B cell (primary cell): Measurements from ENCODE around the gene NAA80. TPM values are rescaled to one million over a fixed set of nuclear protein-coding genes. Genes with fewer than 3 reads are reported as not detected.

Experiments
- ATAC-seq: fragments of 200-7000 bp; cut with Tn5 transposase; one replicate; pipeline ENCODE4 v1.10.0; 2021; ENCODE audit warnings: low read depth, mild to moderate bottlenecking, moderate number of reproducible peaks, moderate library complexity
- CTCF ChIA-PET: fragments of 350-600 bp; sonication (Branson Sonifier 250); formaldehyde crosslinking; loops from one replicate; lab custom pipeline; 2021; ENCODE audit warnings: antibody characterized with exemption, inconsistent platforms; lab: Charles Lee
- POLR2A ChIA-PET: fragments of 350-600 bp; sonication (Branson Sonifier 250); formaldehyde crosslinking; loops from one replicate; lab custom pipeline; 2021; ENCODE audit warnings: antibody characterized with exemption; lab: Charles Lee
- DNase-seq: peaks from one replicate; pipeline ENCODE4 v3.0.0; 2013
- H2AFZ ChIP-seq: 2 replicates; pipeline ENCODE4 v1.6.1; 2012; ENCODE audit warnings: mild to moderate bottlenecking, low read depth, low read length; ENCODE audit not compliant: insufficient read depth, poor library complexity, severe bottlenecking
- H3K27ac ChIP-seq, 2 donors: 1 replicate in 1 of 2; 2 replicates in 1 of 2; pipeline ENCODE4 v1.5.1; 2012 to 2013; ENCODE audit warnings: low read length in 2 of 2, mild to moderate bottlenecking in 2 of 2, moderate library complexity in 1 of 2
- H3K27me3 ChIP-seq, 4 experiments: fragments of 200-600 bp in 1 of 4; sonication (generic) in 1 of 4; replicated peaks in 1 of 4; 1 replicate in 2 of 4; 2 replicates in 2 of 4; pipeline versions ENCODE4 v1.6.1 to v1.7.0; 2013 to 2016; ENCODE audit warnings: low read length in 3 of 4, mild to moderate bottlenecking in 2 of 4, mixed read lengths in 1 of 4, moderate library complexity in 1 of 4; ENCODE audit not compliant: insufficient read depth in 4 of 4, control insufficient read depth in 3 of 4; ENCODE audit errors: control extremely low read depth in 1 of 4
- H3K36me3 ChIP-seq, 2 experiments: replicated peaks in 1 of 2; 1 replicate in 1 of 2; 2 replicates in 1 of 2; pipeline versions ENCODE4 v1.6.1 to v1.7.1; 2013; ENCODE audit warnings: low read length in 1 of 2; ENCODE audit not compliant: insufficient read depth in 2 of 2, control insufficient read depth in 1 of 2; ENCODE audit errors: control extremely low read depth in 1 of 2, extremely low read depth in 1 of 2
- H3K4me1 ChIP-seq, 2 donors: fragments of 200-600 bp in 1 of 2; sonication (generic) in 1 of 2; 1 replicate in 1 of 2; 2 replicates in 1 of 2; pipeline versions ENCODE4 v1.5.1 to v1.6.1; 2013 to 2017; ENCODE audit warnings: low read length in 2 of 2; ENCODE audit not compliant: control insufficient read depth in 2 of 2, insufficient read depth in 2 of 2
- H3K4me2 ChIP-seq: replicated peaks from 2 replicates; pipeline ENCODE3; 2012; ENCODE audit warnings: mild to moderate bottlenecking, low read depth, low read length; ENCODE audit not compliant: poor library complexity, severe bottlenecking
- H3K4me3 ChIP-seq, 5 experiments: fragments of 200-600 bp in 1 of 5; sonication (generic) in 1 of 5; 1 replicate in 3 of 5; 2 replicates in 2 of 5; pipeline versions ENCODE4 v1.5.1 to v1.7.0; 2011 to 2016; ENCODE audit warnings: low read length in 4 of 5, mild to moderate bottlenecking in 4 of 5, low read depth in 2 of 5, control low read depth in 1 of 5, moderate library complexity in 1 of 5; ENCODE audit not compliant: insufficient read depth in 1 of 5; ENCODE audit errors: control extremely low read depth in 1 of 5, extremely low read depth in 1 of 5
- H3K79me2 ChIP-seq: fragments of 200-600 bp; sonication (generic); one replicate; pipeline ENCODE4 v1.6.0; 2016; ENCODE audit warnings: low read length; ENCODE audit not compliant: control insufficient read depth, insufficient read depth
- H3K9ac ChIP-seq: fragments of 200-600 bp; sonication (generic); 2 replicates; pipeline ENCODE4 v1.6.1; 2017; ENCODE audit warnings: mild to moderate bottlenecking, low read length, moderate library complexity
- H3K9me3 ChIP-seq, 3 donors: one replicate each; pipeline versions ENCODE4 v1.6.1 to v1.7.1; 2013; ENCODE audit warnings: low read length in 2 of 3; ENCODE audit not compliant: control insufficient read depth in 2 of 3, insufficient read depth in 1 of 3; ENCODE audit errors: control extremely low read depth in 1 of 3
- H4K20me1 ChIP-seq: 2 replicates; pipeline ENCODE4 v1.6.0; 2012; ENCODE audit warnings: mild to moderate bottlenecking, low read length; ENCODE audit not compliant: insufficient read depth, control insufficient read depth, poor library complexity, severe bottlenecking
- H3K27ac Mint-ChIP-seq: one replicate; pipeline ENCODE4 v1.8.0; 2021; ENCODE audit warnings: mixed read lengths
- H3K27me3 Mint-ChIP-seq: one replicate; pipeline ENCODE4 v1.8.0; 2021; ENCODE audit warnings: mixed read lengths
- H3K4me1 Mint-ChIP-seq: one replicate; pipeline ENCODE4 v1.8.0; 2021; ENCODE audit warnings: mixed read lengths
- H3K4me3 Mint-ChIP-seq: one replicate; pipeline ENCODE4 v1.8.0; 2021; ENCODE audit warnings: mixed read lengths
- H3K9me3 Mint-ChIP-seq: one replicate; pipeline ENCODE4 v1.8.0; 2022; ENCODE audit warnings: mixed read lengths; ENCODE audit not compliant: insufficient read depth
- CTCF ChIP-seq: fragments of 200-600 bp; IDR thresholded peaks from one replicate; pipeline ENCODE4 v1.8.0; 2022; ENCODE audit warnings: antibody characterized with exemption, mild to moderate bottlenecking
- EZH2 ChIP-seq: IDR thresholded peaks from 2 replicates; pipeline ENCODE4 v1.6.1; 2012; ENCODE audit warnings: borderline replicate concordance, low read depth, mild to moderate bottlenecking, moderate library complexity, low read length; ENCODE audit not compliant: insufficient read depth, poor library complexity, severe bottlenecking
- WGBS: methylation state at CpG from one replicate; pipeline ENCODE4 v1.1.5; 2013; ENCODE audit warnings: missing lambda C conversion rate; ENCODE audit not compliant: insufficient coverage; 5-methylcytosine and 5-hydroxymethylcytosine counted together
- intact Hi-C: fragments of 100-400 bp; cut with micrococcal nuclease; formaldehyde crosslinking; loops from one replicate; pipeline ENCODE4 v1.10.0; 2022
- polyA plus RNA-seq: library from polyadenylated mRNA; depleted of rRNA; stranded (reverse); fragments of >200 nt; gene quantifications from 2 replicates; pipeline ENCODE4 v1.2.3, GENCODE V29; 2012
- total RNA-seq, 2 donors: library from RNA; stranded (reverse); fragments of 120-200 nt in 1 of 2; gene quantifications; 1 replicate in 1 of 2; 2 replicates in 1 of 2; pipeline versions ENCODE4 v1.2.3 to v1.2.4, GENCODE V29; 2013 to 2022

NAA80 gene
- total and polyA plus RNA-seq, 2 donors (not counting 1 experiment from before 2014, with no cell fraction given): 37.8 to 49.0 TPM

- intact Hi-C loops: no loop called here
- H3K27ac ChIP-seq: peak overlapping the region; percentile 97 to 98
- H2AFZ ChIP-seq: peak overlapping the region; percentile 82
- H3K36me3 ChIP-seq: peaks cover 0 to 10% of the 10 kb centered on the region in 2 experiments
- H3K79me2 ChIP-seq: peaks cover 43% of the 10 kb centered on the region
- H3K4me2 ChIP-seq: peak overlapping the region; percentile 90
- no peak for DNase-seq
- peaks cover 38 to 62% of the 10 kb centered on the region in 2 donors for H3K4me1 ChIP-seq
- H4K20me1 ChIP-seq: peaks cover 10% of the 10 kb centered on the region
- H3K27ac Mint-ChIP-seq: peak overlapping the region; percentile 99
- no peak for ATAC-seq
- peak overlapping the region; percentile 61 to 86 (median 69) for H3K4me3 ChIP-seq
- peak overlapping the region; percentile 89 for H3K9ac ChIP-seq
- TF ChIP-seq CTCF (no peak), EZH2 (no peak)
- ChIA-PET POLR2A (interaction anchor here (0.9 to 6.1 kb wide), 7 partner anchors 11 to 227 kb away, joined by 3 to 96 read pairs (median 6); partner anchors contain the start of genes C3orf18, CYB561D2, HYAL3 and IFRD2), CTCF (interaction anchor here (0.6 to 2.0 kb wide), 4 partner anchors 10 to 1420 kb away, joined by 4 to 14 read pairs (median 4); partner anchors contain the start of genes CYB561D2, NPRL2 and TUSC2)
- H3K4me1 Mint-ChIP-seq: peaks cover 49% of the 10 kb centered on the region
- WGBS: 4% methylated on average over 8 of the region's 9 CpGs
- no peaks in the 10 kb centered on the region for H3K27me3 ChIP-seq
- H3K27me3 Mint-ChIP-seq: no peaks in the 10 kb centered on the region
- no peaks in the 10 kb centered on the region for H3K9me3 Mint-ChIP-seq
- H3K9me3 ChIP-seq: no peaks in the 10 kb centered on the region
- H3K4me3 Mint-ChIP-seq: peak overlapping the region; percentile 96
Measured at GRCh38 chr3:50340147-50340447, 40.9 kb upstream of the NAA80 start.

DNA sequence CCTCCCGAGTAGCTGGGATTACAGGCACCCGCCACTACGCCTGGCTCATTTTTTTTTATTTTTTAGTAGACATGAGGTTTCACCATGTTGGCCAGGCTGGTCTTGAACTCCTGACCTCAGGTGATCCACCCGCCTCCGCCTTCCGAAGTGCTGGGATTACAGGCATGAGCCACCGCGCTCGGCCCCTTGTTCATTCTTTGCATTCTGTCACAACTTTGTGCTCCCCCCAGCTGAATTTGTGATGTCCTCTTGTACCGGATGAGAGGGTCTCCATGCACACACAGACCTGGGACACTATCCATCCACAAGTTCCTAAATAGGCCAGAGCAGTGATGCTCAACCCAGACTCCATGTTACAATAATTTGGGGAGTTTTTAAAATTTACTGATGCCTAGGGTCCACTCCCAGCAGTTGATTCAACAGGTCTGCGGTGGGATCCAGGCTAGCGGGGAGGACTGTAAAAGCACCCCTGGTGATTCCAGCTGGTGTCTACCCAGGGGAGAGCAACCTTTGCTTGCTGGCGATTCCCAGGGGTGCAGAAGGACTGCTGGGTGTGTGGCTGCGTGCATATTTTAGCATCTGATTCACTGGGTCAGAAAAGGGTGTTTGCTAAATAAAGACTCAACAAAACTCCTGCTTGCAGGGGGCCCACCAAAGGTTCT is 40.4 kb upstream of the NAA80 start:
- Histone ChIP-seq H2AFZ (peak overlapping the region; percentile 82), H3K4me2 (peak overlapping the region; percentile 90), H3K4me1 (peaks cover 37 to 63% of the 10 kb centered on the region in 2 donors), H3K9me3 (no peaks in the 10 kb centered on the region), H3K79me2 (peaks cover 47% of the 10 kb centered on the region), H3K36me3 (peaks cover 0 to 10% of the 10 kb centered on the region in 2 experiments), H3K27me3 (no peaks in the 10 kb centered on the region), H3K9ac (peak overlapping the region; percentile 89), H3K27ac (peak overlapping the region; percentile 97 to 98), H3K4me3 (peak overlapping the region; percentile 61 to 86 (median 69)), H4K20me1 (peaks cover 12% of the 10 kb centered on the region)
- ATAC-seq: no peak
- DNase-seq: no peak
- CTCF ChIA-PET: interaction anchor here (1.8 to 3.9 kb wide), 3 partner anchors 9 to 12 kb away, joined by 4 to 37 read pairs (median 14); partner anchors contain the start of genes CYB561D2, NPRL2 and TUSC2
- 47% methylated on average over 10 of the region's 14 CpGs for WGBS
- Mint-ChIP-seq H3K4me3 (peak overlapping the region; percentile 96), H3K27ac (peak overlapping the region; percentile 99), H3K9me3 (no peaks in the 10 kb centered on the region), H3K27me3 (no peaks in the 10 kb centered on the region), H3K4me1 (peaks cover 47% of the 10 kb centered on the region)
- TF ChIP-seq EZH2 (no peak), CTCF (no peak)
- intact Hi-C loops: loop anchor here (5.0 kb wide), 1 partner anchor 102 kb away; the partner anchor contains the start of gene GNAI2
- POLR2A ChIA-PET: interaction anchor here (1.0 to 6.1 kb wide), 4 partner anchors 11 to 47 kb away, joined by 3 to 96 read pairs (median 8); partner anchors contain the start of genes CYB561D2, IFRD2, NPRL2 and TUSC2
